H1 (cell line): ENCODE data around the gene SAMD4A. TPM values are rescaled to one million over a fixed set of nuclear protein-coding genes. Genes with fewer than 3 reads are reported as not detected.

ENCODE experiments used
- BACH1 ChIP-seq: IDR thresholded peaks from 2 replicates; pipeline ENCODE4 v1.6.1; 2012; ENCODE audit warnings: low read length, improper control_type of control experiment
- CBX8 ChIP-seq: fragments of 300-800, 300-1000 bp; sonication (generic); IDR thresholded peaks from 2 replicates; pipeline ENCODE4 v1.7.1; 2016; ENCODE audit warnings: low read depth, low read length, borderline replicate concordance
- CREB1 ChIP-seq: IDR thresholded peaks from 2 replicates; pipeline ENCODE4 v1.6.1; 2012; ENCODE audit warnings: inconsistent platforms
- EGR1 ChIP-seq: IDR thresholded peaks from 2 replicates; pipeline ENCODE4 v1.6.1; 2011; ENCODE audit warnings: low read depth, low read length, borderline replicate concordance
- GABPA ChIP-seq: IDR thresholded peaks from 2 replicates; pipeline ENCODE4 v1.6.1; 2011; ENCODE audit warnings: mild to moderate bottlenecking, low read length, moderate library complexity, borderline replicate concordance; ENCODE audit not compliant: insufficient read depth
- HDAC2 ChIP-seq, 2 experiments: fragments of 300-600 bp in 1 of 2; sonication (generic) in 1 of 2; IDR thresholded peaks; 2 replicates each; pipeline ENCODE4 v1.6.1; 2011 to 2012; ENCODE audit warnings: low read depth in 2 of 2, low read length in 2 of 2, mild to moderate bottlenecking in 2 of 2, moderate library complexity in 2 of 2, borderline replicate concordance in 1 of 2, inconsistent platforms in 1 of 2
- JUN ChIP-seq: IDR thresholded peaks from 2 replicates; pipeline ENCODE4 v1.6.1; 2011; ENCODE audit warnings: low read depth, mild to moderate bottlenecking, improper control_type of control experiment, low read length
- JUND ChIP-seq: IDR thresholded peaks from 2 replicates; pipeline ENCODE4 v1.6.1; 2011; ENCODE audit warnings: mild to moderate bottlenecking, improper control_type of control experiment, low read length
- KDM1A ChIP-seq: fragments of 200-600, 300-600 bp; sonication (generic); IDR thresholded peaks from 2 replicates; pipeline ENCODE4 v1.7.1; 2016; ENCODE audit warnings: mild to moderate bottlenecking, low read length, borderline replicate concordance
- MAFK ChIP-seq: IDR thresholded peaks from 2 replicates; pipeline ENCODE4 v1.6.1; 2012; ENCODE audit warnings: low read depth, mild to moderate bottlenecking, improper control_type of control experiment, low read length
- NANOG ChIP-seq: IDR thresholded peaks from 2 replicates; pipeline ENCODE4 v1.6.1; 2011; ENCODE audit warnings: low read length, low read depth, mild to moderate bottlenecking, inconsistent platforms; ENCODE audit not compliant: insufficient read depth, poor library complexity, severe bottlenecking
- PHF8 ChIP-seq: fragments of 200-600 bp; sonication (generic); conservative IDR thresholded peaks from 2 replicates; pipeline ENCODE4 v1.7.1; 2012; ENCODE audit warnings: low read depth, mild to moderate bottlenecking, inconsistent platforms, low read length, moderate library complexity
- POLR2A ChIP-seq, 2 experiments: IDR thresholded peaks; 1 replicate in 1 of 2; 2 replicates in 1 of 2; pipeline ENCODE4 v1.6.1; 2011; ENCODE audit warnings: low read depth in 2 of 2, low read length in 2 of 2, mild to moderate bottlenecking in 2 of 2; ENCODE audit errors: control extremely low read depth in 1 of 2
- POLR2AphosphoS5 ChIP-seq: IDR thresholded peaks from 2 replicates; pipeline ENCODE4 v1.6.1; 2011; ENCODE audit warnings: low read depth, low read length
- POU5F1 ChIP-seq: IDR thresholded peaks from 2 replicates; pipeline ENCODE4 v1.6.1; 2011; ENCODE audit warnings: low read depth, mild to moderate bottlenecking, low read length, moderate library complexity
- RBBP5 ChIP-seq: IDR thresholded peaks from 2 replicates; pipeline ENCODE4 v1.7.1; 2012; ENCODE audit warnings: low read depth, mild to moderate bottlenecking, inconsistent platforms, low read length, moderate library complexity, borderline replicate concordance
- SP1 ChIP-seq: IDR thresholded peaks from 2 replicates; pipeline ENCODE4 v1.6.1; 2011; ENCODE audit warnings: low read depth, low read length
- TAF1 ChIP-seq: IDR thresholded peaks from 2 replicates; pipeline ENCODE4 v1.6.1; 2011; ENCODE audit warnings: mild to moderate bottlenecking, low read depth, low read length
- TBP ChIP-seq: IDR thresholded peaks from 2 replicates; pipeline ENCODE4 v1.6.1; 2011; ENCODE audit warnings: low read depth, low read length, improper control_type of control experiment
- TCF12 ChIP-seq: IDR thresholded peaks from 2 replicates; pipeline ENCODE4 v1.6.1; 2011; ENCODE audit warnings: low read depth, mild to moderate bottlenecking, low read length
- YY1 ChIP-seq: IDR thresholded peaks from 2 replicates; pipeline ENCODE4 v1.6.1; 2011; ENCODE audit warnings: low read depth, mild to moderate bottlenecking, low read length
- polyA plus RNA-seq, 7 experiments: library from polyadenylated mRNA; depleted of rRNA in 3 of 7; stranded (reverse) in 5 of 7; unstranded in 2 of 7; fragments of >200 nt in 5 of 7; fragments of 200-250 nt in 2 of 7; gene quantifications; 1 replicate in 5 of 7; 2 replicates in 1 of 7; 4 replicates in 1 of 7; pipeline versions ENCODE4 v1.2.1 to v1.2.3, GENCODE V29; 2011 to 2013; ENCODE audit warnings: missing spikeins in 2 of 7, mixed read lengths in 2 of 7
- total RNA-seq: library from RNA; stranded (reverse); fragmentation: NEBNext Ultra II Directional; extraction: Animal tissue kit (Norgen Biotek cat#: 25700); gene quantifications from 2 replicates; pipeline ENCODE4 v1.2.1, GENCODE V29; 2021
- TF ChIP-seq, protein P1 (sequence below): IDR thresholded peaks from 2 replicates; pipeline ENCODE4 v1.6.1; 2012; ENCODE audit warnings: inconsistent platforms
- TF ChIP-seq, protein P2 (sequence below): IDR thresholded peaks from 2 replicates; pipeline ENCODE4 v1.6.1; 2012; ENCODE audit warnings: inconsistent platforms

Gene SAMD4A
- total and polyA plus RNA-seq, 2 of the 8 experiments (the other 6 are each of a cell fraction or from before 2014, with no cell fraction given) = 2.4 to 12.3 TPM

GRCh38 chr14:54564868-54565784, 1.8 kb upstream of the SAMD4A start (continued):
- no peak for TF ChIP-seq POU5F1
- no peak; the same call in 1 of the 2 replicates for TF ChIP-seq TAF1
- no peak for TF ChIP-seq TCF12
- peak in 1 of 2 experiments; percentile 66; a peak in 2 of 4 replicates for TF ChIP-seq HDAC2 (IDR thresholded peaks at IDR 0.05; ENCODE audit: borderline replicate concordance in 1 of 2, low read depth in 2 of 2, low read length in 2 of 2)
- TF ChIP-seq, protein P1, sequence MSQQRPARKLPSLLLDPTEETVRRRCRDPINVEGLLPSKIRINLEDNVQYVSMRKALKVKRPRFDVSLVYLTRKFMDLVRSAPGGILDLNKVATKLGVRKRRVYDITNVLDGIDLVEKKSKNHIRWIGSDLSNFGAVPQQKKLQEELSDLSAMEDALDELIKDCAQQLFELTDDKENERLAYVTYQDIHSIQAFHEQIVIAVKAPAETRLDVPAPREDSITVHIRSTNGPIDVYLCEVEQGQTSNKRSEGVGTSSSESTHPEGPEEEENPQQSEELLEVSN = peak; percentile 64
- peak in 1 of 2 experiments; percentile 53; a peak in 2 of 3 replicates for TF ChIP-seq POLR2A (IDR thresholded peaks at IDR 0.05; ENCODE audit: control extremely low read depth in 1 of 2, low read depth in 2 of 2, low read length in 2 of 2)
- TF ChIP-seq NANOG = no peak
- peak; percentile 71; the same call in 1 of the 2 replicates for TF ChIP-seq RBBP5
- TF ChIP-seq JUND = no peak
- peak; percentile 44; the same call in 1 of the 2 replicates for TF ChIP-seq EGR1
- TF ChIP-seq CREB1 = no peak
- TF ChIP-seq POLR2AphosphoS5 = no peak
- TF ChIP-seq, protein P2, sequence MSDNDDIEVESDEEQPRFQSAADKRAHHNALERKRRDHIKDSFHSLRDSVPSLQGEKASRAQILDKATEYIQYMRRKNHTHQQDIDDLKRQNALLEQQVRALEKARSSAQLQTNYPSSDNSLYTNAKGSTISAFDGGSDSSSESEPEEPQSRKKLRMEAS = peak; percentile 74
- TF ChIP-seq TBP = 0 out of 2 replicates have a peak, but pooled peaks have one; percentile 24
- no peak for TF ChIP-seq BACH1
- no peak for TF ChIP-seq MAFK
- no peak for TF ChIP-seq YY1
- TF ChIP-seq JUN = no peak
- TF ChIP-seq SP1 = no peak
- TF ChIP-seq PHF8 = peak; percentile 48
- TF ChIP-seq KDM1A = no peak
- no peak for TF ChIP-seq CBX8
- TF ChIP-seq GABPA = no peak
